Endothelial cell of umbilical vein (primary cell): Measurements from ENCODE around the gene CA6. TPM values are rescaled to one million over a fixed set of nuclear protein-coding genes. Genes with fewer than 3 reads are reported as not detected.

ENCODE experiments used
- BruUV-seq: library from RNA; stranded (reverse); fragments of 400-500 nt; replicated peaks from 2 replicates; lab custom pipeline; 2021; lab: Mats Ljungman, UMichigan
- CTCF ChIA-PET: fragments of 300-600, 350-600 bp; sonication (Branson Sonifier 250); formaldehyde crosslinking; loops from one replicate; lab custom pipeline; 2021; ENCODE audit warnings: antibody characterized with exemption, inconsistent platforms; lab: Charles Lee
- POLR2A ChIA-PET: fragments of 300-600, 350-600 bp; sonication (Branson Sonifier 250); formaldehyde crosslinking; loops from one replicate; lab custom pipeline; 2021; ENCODE audit warnings: antibody characterized with exemption, inconsistent platforms; lab: Charles Lee
- DNase-seq: peaks from one replicate; pipeline ENCODE4 v3.0.0-alpha.2; 2011; ENCODE audit warnings: low read depth, low spot score
- FAIRE-seq: peaks from 2 replicates; lab custom pipeline; 2011; peaks lifted over from hg19 to GRCh38; lab: Jason Lieb, UNC
- H2AFZ ChIP-seq: 2 replicates; pipeline ENCODE4 v1.6.0; 2012; ENCODE audit warnings: low read depth, low read length, control low read depth, inconsistent platforms
- H3K27ac ChIP-seq: 2 replicates; pipeline ENCODE4 v1.5.1; 2011; ENCODE audit warnings: low read depth, mild to moderate bottlenecking, control low read depth, low read length, moderate library complexity; ENCODE audit not compliant: insufficient read depth
- H3K27me3 ChIP-seq, 2 experiments: 2 replicates each; pipeline versions ENCODE4 v1.6.0 to v1.6.1; 2011; ENCODE audit warnings: low read length in 2 of 2, mixed read lengths in 1 of 2; ENCODE audit not compliant: control insufficient read depth in 2 of 2, insufficient read depth in 2 of 2
- H3K36me3 ChIP-seq, 2 experiments: 2 replicates in 1 of 2; 3 replicates in 1 of 2; pipeline ENCODE4 v1.5.1; 2011; ENCODE audit warnings: low read length in 2 of 2, mild to moderate bottlenecking in 1 of 2, moderate library complexity in 1 of 2; ENCODE audit not compliant: control insufficient read depth in 2 of 2, insufficient read depth in 2 of 2; ENCODE audit errors: extremely low read depth in 1 of 2
- H3K4me1 ChIP-seq: 3 replicates; pipeline ENCODE4 v1.5.1; 2011; ENCODE audit warnings: mild to moderate bottlenecking, low read length; ENCODE audit not compliant: control insufficient read depth, insufficient read depth; ENCODE audit errors: extremely low read depth
- H3K4me2 ChIP-seq: 2 replicates; pipeline ENCODE4 v1.6.1; 2011; ENCODE audit warnings: low read length, control low read depth, mixed read lengths; ENCODE audit not compliant: insufficient read depth
- H3K4me3 ChIP-seq, 3 experiments: fragments of 200-600 bp in 1 of 3; sonication (generic), shearing (Covaris generic) in 1 of 3; replicated peaks in 1 of 3; 2 replicates each; pipeline ENCODE4 v1.5.1; 2011 to 2016; ENCODE audit warnings: control low read depth in 3 of 3, low read length in 3 of 3, mild to moderate bottlenecking in 2 of 3, inconsistent platforms in 1 of 3, low read depth in 1 of 3, moderate library complexity in 1 of 3; ENCODE audit not compliant: insufficient read depth in 1 of 3
- H3K79me2 ChIP-seq: 2 replicates; pipeline ENCODE4 v1.6.0; 2012; ENCODE audit warnings: low read length, inconsistent platforms; ENCODE audit not compliant: control insufficient read depth, insufficient read depth
- H3K9ac ChIP-seq: replicated peaks from 2 replicates; pipeline ENCODE3; 2011; ENCODE audit warnings: low read length, control low read depth; ENCODE audit not compliant: insufficient read depth; ENCODE audit errors: extremely low read depth
- H3K9me1 ChIP-seq: replicated peaks from 3 replicates; pipeline ENCODE4 v1.6.0; 2011; ENCODE audit warnings: mild to moderate bottlenecking, low read length; ENCODE audit not compliant: control insufficient read depth, insufficient read depth; ENCODE audit errors: extremely low read depth
- H3K9me3 ChIP-seq: replicated peaks from 2 replicates; pipeline ENCODE4 v1.5.1; 2012; ENCODE audit warnings: low read length, inconsistent platforms; ENCODE audit not compliant: control insufficient read depth, insufficient read depth
- H4K20me1 ChIP-seq: replicated peaks from 2 replicates; pipeline ENCODE3; 2011; ENCODE audit warnings: mild to moderate bottlenecking, low read length; ENCODE audit not compliant: control insufficient read depth, insufficient read depth; ENCODE audit errors: extremely low read depth
- EZH2 ChIP-seq: IDR thresholded peaks from 2 replicates; pipeline ENCODE4 v1.6.1; 2012; ENCODE audit warnings: borderline replicate concordance, low read depth, mild to moderate bottlenecking, moderate library complexity, low read length, inconsistent platforms; ENCODE audit not compliant: severe bottlenecking
- FOS ChIP-seq: IDR thresholded peaks from 2 replicates; pipeline ENCODE4 v1.6.1; 2011; ENCODE audit warnings: mild to moderate bottlenecking, low read length, moderate library complexity, borderline replicate concordance; ENCODE audit not compliant: insufficient read depth
- GATA2 ChIP-seq: IDR thresholded peaks from 2 replicates; pipeline ENCODE4 v1.7.0; 2011; ENCODE audit warnings: low read depth, mild to moderate bottlenecking, moderate library complexity, mixed read lengths, low read length; ENCODE audit not compliant: insufficient read length, insufficient read depth
- JUN ChIP-seq: IDR thresholded peaks from 2 replicates; pipeline ENCODE4 v1.6.1; 2011; ENCODE audit warnings: borderline replicate concordance, low read depth; ENCODE audit not compliant: insufficient read length, insufficient read depth
- MYC ChIP-seq: IDR thresholded peaks from one replicate; pipeline ENCODE4 v1.6.1; 2011; ENCODE audit warnings: mild to moderate bottlenecking, low read depth, low read length
- POLR2A ChIP-seq: IDR thresholded peaks from 2 replicates; pipeline ENCODE4 v1.6.1; 2012; ENCODE audit warnings: low read depth, mild to moderate bottlenecking, control low read depth, low read length
- POLR2AphosphoS5 ChIP-seq: IDR thresholded peaks from 2 replicates; pipeline ENCODE4 v1.6.1; 2012; ENCODE audit warnings: low read depth, mild to moderate bottlenecking, control low read depth, low read length, moderate library complexity; ENCODE audit not compliant: insufficient read depth
- dilution Hi-C: fragments of 300-500 bp; cut with MboI; formaldehyde crosslinking; loops from one replicate; pipeline ENCODE4 v1.15.0; 2019; ENCODE audit warnings: low sequenced_read_pairs; ENCODE audit not compliant: extremely low pct_ligation_motif_present
- intact Hi-C: fragments of 100-400 bp; cut with micrococcal nuclease; formaldehyde crosslinking; loops from one replicate; pipeline ENCODE4 v1.10.0; 2022
- polyA plus RNA-seq, 4 experiments: library from polyadenylated mRNA; depleted of rRNA in 3 of 4; stranded (reverse) in 3 of 4; unstranded in 1 of 4; fragments of >200 nt; gene quantifications; 2 replicates each; pipeline versions ENCODE4 v1.2.1 to v1.2.3, GENCODE V29; 2011 to 2012; ENCODE audit warnings: missing spikeins in 1 of 4
- small RNA-seq: library from RNA; depleted of rRNA; stranded (forward); fragments of <200 nt; gene quantifications from one replicate; pipeline ENCODE3, GENCODE V24; 2012; ENCODE audit warnings: low replicate concordance, low read depth; ENCODE audit not compliant: insufficient read depth, insufficient read length
- total RNA-seq: library from RNA; stranded (reverse); gene quantifications from 2 replicates; pipeline ENCODE4 v1.2.3, GENCODE V29; 2021
- TF ChIP-seq, protein P1 (sequence below), 2 donors: IDR thresholded peaks; 1 replicate in 1 of 2; 2 replicates in 1 of 2; pipeline ENCODE4 v1.5.1; 2011; ENCODE audit warnings: low read length in 2 of 2, mild to moderate bottlenecking in 2 of 2, moderate library complexity in 2 of 2, control low read depth in 1 of 2, inconsistent platforms in 1 of 2, low read depth in 1 of 2; ENCODE audit not compliant: insufficient read depth in 1 of 2; ENCODE audit errors: extremely low read depth in 1 of 2
- TF ChIP-seq, protein P2 (sequence below): IDR thresholded peaks from 2 replicates; pipeline ENCODE4 v1.6.1; 2011; ENCODE audit not compliant: insufficient read depth, insufficient read length

CA6 gene
- total and polyA plus RNA-seq, 2 donors (not counting 3 experiments of a cell fraction or from before 2014, with no cell fraction given): not detected

DNA sequence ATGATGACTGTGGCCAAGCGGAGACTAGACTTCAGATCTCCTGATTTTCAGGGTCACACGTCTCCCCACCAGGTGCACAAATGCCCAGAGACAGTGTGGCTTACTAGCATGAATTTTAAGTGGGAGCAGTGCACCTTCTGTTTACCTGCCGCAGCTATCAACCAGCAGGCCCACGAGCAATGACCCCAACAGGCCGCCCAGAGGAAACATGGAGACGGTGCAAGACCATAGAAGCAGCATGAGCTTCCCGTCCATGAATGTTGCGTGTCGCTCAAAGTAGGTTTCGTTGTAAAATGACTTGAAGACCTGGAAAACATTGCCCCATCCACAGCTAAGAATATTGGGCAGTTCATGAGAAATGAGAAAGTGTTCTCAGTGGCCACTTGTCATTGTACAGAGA is 77.1 kb downstream of the CA6 start:
- no TSS peak for BruUV-seq
- Histone ChIP-seq H3K27me3 (no peaks in the 10 kb centered on the region), H3K36me3 (no peaks in the 10 kb centered on the region), H3K9me3 (no peaks in the 10 kb centered on the region), H3K4me1 (peaks cover 12% of the 10 kb centered on the region), H3K9ac (no peak overlapping the region), H3K4me3 (no peak overlapping the region), H3K9me1 (no peaks in the 10 kb centered on the region), H3K27ac (no peak overlapping the region), H2AFZ (no peak overlapping the region), H3K4me2 (no peak overlapping the region), H4K20me1 (no peaks in the 10 kb centered on the region), H3K79me2 (no peaks in the 10 kb centered on the region)
- POLR2A ChIA-PET: no interaction called here
- DNase-seq (no peak), FAIRE-seq (no peak)
- intact Hi-C loops: no loop called here
- CTCF ChIA-PET: interaction anchor here (9.4 kb wide), 1 partner anchor 18 kb away, joined by 47 read pairs; no protein-coding TSS in a partner anchor
- no peak for TF ChIP-seq POLR2A
- TF ChIP-seq, protein P1, sequence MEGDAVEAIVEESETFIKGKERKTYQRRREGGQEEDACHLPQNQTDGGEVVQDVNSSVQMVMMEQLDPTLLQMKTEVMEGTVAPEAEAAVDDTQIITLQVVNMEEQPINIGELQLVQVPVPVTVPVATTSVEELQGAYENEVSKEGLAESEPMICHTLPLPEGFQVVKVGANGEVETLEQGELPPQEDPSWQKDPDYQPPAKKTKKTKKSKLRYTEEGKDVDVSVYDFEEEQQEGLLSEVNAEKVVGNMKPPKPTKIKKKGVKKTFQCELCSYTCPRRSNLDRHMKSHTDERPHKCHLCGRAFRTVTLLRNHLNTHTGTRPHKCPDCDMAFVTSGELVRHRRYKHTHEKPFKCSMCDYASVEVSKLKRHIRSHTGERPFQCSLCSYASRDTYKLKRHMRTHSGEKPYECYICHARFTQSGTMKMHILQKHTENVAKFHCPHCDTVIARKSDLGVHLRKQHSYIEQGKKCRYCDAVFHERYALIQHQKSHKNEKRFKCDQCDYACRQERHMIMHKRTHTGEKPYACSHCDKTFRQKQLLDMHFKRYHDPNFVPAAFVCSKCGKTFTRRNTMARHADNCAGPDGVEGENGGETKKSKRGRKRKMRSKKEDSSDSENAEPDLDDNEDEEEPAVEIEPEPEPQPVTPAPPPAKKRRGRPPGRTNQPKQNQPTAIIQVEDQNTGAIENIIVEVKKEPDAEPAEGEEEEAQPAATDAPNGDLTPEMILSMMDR (IDR thresholded peaks at IDR 0.05; ENCODE audit: extremely low read depth in 1 of 2, insufficient read depth in 1 of 2, low read depth in 1 of 2, low read length in 2 of 2): no peak
- no peak for TF ChIP-seq JUN
- TF ChIP-seq FOS: no peak
- TF ChIP-seq, protein P2, sequence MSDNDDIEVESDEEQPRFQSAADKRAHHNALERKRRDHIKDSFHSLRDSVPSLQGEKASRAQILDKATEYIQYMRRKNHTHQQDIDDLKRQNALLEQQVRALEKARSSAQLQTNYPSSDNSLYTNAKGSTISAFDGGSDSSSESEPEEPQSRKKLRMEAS: no peak
- no peak for TF ChIP-seq GATA2
- no peak for TF ChIP-seq MYC
- TF ChIP-seq EZH2: no peak
- TF ChIP-seq POLR2AphosphoS5: no peak
- dilution Hi-C loops: no loop called here

Small RNAs within 50 kb of the gene (small RNA-seq; reads per million reads assigned to genes)
- gene AL139415.2: not detected
- not detected for gene RN7SL451P

Other genes with a start within 250 kb of the CA6 start
- 110 and 113 TPM in 2 replicates for gene RERE, start 128.2 kb upstream of the CA6 start, total RNA-seq
- 14.1 and 14.8 TPM in 2 replicates for gene RERE, start 128.2 kb upstream of the CA6 start, polyA plus RNA-seq
- 1,530 and 1,593 TPM in 2 replicates for gene ENO1, start 67.2 kb upstream of the CA6 start, total RNA-seq
- gene ENO1, start 67.2 kb upstream of the CA6 start, polyA plus RNA-seq: 1,111 and 1,134 TPM in 2 replicates
- not detected in 2 replicates for gene SLC2A7, start 80.6 kb downstream of the CA6 start, total RNA-seq
- not detected in 2 replicates for gene SLC2A7, start 80.6 kb downstream of the CA6 start, polyA plus RNA-seq
- gene SLC2A5, start 123.8 kb downstream of the CA6 start, total RNA-seq: not detected in 2 replicates
- not detected in 2 replicates for gene SLC2A5, start 123.8 kb downstream of the CA6 start, polyA plus RNA-seq
- gene GPR157, start 183.2 kb downstream of the CA6 start, total RNA-seq: 5.2 and 6.5 TPM in 2 replicates
- 1.0 and 1.2 TPM in 2 replicates for gene GPR157, start 183.2 kb downstream of the CA6 start, polyA plus RNA-seq